ENCODE results near the gene FUT1. TPM values are rescaled to one million over a fixed set of nuclear protein-coding genes. Genes with fewer than 3 reads are reported as not detected.

Gene FUT1
- total and polyA plus RNA-seq, 9 of the 15 experiments (the other 6 are each of a cell fraction or from before 2014, with no cell fraction given), result 2.3 to 18.5 (median 8.8) TPM

DNA sequence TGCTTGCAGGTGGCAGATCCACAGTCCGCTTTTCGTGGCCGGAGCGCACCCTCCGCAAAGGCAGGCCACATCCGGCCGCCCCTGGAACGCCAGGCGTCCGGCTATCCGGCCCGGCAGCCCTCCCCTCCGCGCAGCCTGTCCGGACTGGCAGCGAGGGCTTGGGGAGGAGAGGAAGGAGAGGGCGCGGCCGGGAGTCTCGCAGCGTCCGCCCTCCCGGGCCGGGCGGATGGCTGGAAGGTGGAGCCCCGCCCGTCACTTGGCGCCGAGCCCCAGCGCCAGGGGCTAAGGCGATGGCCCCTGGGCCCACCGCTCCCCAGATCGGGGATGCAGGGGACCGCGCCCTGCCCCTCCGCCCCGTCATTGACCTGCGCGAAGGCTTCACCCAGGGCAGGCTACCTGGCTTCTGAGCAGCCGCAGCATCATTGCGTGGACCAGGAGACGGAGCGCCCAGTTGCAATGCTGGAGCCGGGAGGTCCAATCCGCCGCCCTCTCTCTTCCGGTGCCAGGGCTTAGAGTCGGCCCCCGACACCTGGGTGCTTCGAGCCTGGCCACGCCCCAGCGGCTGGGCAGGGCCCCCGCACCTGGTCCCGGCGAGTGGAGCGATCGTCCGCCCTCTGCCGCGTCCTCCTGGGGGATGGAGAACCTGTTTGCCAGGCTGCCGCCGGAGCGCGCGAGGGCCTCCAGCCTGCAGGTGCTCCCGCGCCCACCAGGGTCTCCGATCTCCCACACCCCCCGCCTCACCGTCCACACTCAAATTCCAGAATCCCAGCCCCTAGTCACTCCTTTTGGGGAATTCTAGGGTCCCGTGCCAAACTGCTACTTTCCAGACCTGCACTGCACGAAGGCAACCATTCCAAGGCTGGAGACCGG is at the start of gene FUT1 (continued):
- TF ChIP-seq ZNF561 (CRISPR knock-in tag; conservative IDR thresholded peaks at IDR 0.05) (no peak), RFX1 (IDR thresholded peaks at IDR 0.05) (no peak), ZNF253 (CRISPR knock-in tag; conservative IDR thresholded peaks at IDR 0.05) (no peak), KDM2B (CRISPR knock-in tag; IDR thresholded peaks at IDR 0.05) (no peak), ELF1 (tag; IDR thresholded peaks at IDR 0.05) (no peak)
- TF ChIP-seq, protein P1, sequence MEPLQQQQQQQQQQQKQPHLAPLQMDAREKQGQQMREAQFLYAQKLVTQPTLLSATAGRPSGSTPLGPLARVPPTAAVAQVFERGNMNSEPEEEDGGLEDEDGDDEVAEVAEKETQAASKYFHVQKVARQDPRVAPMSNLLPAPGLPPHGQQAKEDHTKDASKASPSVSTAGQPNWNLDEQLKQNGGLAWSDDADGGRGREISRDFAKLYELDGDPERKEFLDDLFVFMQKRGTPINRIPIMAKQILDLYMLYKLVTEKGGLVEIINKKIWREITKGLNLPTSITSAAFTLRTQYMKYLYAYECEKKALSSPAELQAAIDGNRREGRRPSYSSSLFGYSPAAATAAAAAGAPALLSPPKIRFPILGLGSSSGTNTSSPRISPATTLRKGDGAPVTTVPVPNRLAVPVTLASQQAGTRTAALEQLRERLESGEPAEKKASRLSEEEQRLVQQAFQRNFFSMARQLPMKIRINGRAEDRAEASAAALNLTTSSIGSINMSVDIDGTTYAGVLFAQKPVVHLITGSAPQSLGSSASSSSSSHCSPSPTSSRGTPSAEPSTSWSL (CRISPR knock-in tag; IDR thresholded peaks at IDR 0.05; ENCODE audit: borderline replicate concordance), result no peak
- TF ChIP-seq, protein P2, sequence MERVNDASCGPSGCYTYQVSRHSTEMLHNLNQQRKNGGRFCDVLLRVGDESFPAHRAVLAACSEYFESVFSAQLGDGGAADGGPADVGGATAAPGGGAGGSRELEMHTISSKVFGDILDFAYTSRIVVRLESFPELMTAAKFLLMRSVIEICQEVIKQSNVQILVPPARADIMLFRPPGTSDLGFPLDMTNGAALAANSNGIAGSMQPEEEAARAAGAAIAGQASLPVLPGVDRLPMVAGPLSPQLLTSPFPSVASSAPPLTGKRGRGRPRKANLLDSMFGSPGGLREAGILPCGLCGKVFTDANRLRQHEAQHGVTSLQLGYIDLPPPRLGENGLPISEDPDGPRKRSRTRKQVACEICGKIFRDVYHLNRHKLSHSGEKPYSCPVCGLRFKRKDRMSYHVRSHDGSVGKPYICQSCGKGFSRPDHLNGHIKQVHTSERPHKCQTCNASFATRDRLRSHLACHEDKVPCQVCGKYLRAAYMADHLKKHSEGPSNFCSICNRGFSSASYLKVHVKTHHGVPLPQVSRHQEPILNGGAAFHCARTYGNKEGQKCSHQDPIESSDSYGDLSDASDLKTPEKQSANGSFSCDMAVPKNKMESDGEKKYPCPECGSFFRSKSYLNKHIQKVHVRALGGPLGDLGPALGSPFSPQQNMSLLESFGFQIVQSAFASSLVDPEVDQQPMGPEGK (CRISPR knock-in tag; IDR thresholded peaks at IDR 0.05; ENCODE audit: borderline replicate concordance), result no peak
- TF ChIP-seq, protein P3, sequence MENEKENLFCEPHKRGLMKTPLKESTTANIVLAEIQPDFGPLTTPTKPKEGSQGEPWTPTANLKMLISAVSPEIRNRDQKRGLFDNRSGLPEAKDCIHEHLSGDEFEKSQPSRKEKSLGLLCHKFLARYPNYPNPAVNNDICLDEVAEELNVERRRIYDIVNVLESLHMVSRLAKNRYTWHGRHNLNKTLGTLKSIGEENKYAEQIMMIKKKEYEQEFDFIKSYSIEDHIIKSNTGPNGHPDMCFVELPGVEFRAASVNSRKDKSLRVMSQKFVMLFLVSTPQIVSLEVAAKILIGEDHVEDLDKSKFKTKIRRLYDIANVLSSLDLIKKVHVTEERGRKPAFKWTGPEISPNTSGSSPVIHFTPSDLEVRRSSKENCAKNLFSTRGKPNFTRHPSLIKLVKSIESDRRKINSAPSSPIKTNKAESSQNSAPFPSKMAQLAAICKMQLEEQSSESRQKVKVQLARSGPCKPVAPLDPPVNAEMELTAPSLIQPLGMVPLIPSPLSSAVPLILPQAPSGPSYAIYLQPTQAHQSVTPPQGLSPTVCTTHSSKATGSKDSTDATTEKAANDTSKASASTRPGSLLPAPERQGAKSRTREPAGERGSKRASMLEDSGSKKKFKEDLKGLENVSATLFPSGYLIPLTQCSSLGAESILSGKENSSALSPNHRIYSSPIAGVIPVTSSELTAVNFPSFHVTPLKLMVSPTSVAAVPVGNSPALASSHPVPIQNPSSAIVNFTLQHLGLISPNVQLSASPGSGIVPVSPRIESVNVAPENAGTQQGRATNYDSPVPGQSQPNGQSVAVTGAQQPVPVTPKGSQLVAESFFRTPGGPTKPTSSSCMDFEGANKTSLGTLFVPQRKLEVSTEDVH (IDR thresholded peaks at IDR 0.05; ENCODE audit: low read depth, partially characterized antibody), result no peak

Data from K562 (cell line).